Lower leg skin (tissue), 4 donors: Measurements from ENCODE around the gene EEFSEC. TPM values are rescaled to one million over a fixed set of nuclear protein-coding genes. Genes with fewer than 3 reads are reported as not detected.

Source experiments
- DNase-seq, 2 donors: peaks; one replicate each; pipeline ENCODE4 v3.0.0-alpha.2; 2019; ENCODE audit warnings: low spot score in 2 of 2
- H3K4me3 ChIP-seq: fragments of 200-600 bp; sonication (generic); 2 replicates; pipeline ENCODE4 v1.5.1; 2017; ENCODE audit warnings: mild to moderate bottlenecking, low read depth; ENCODE audit not compliant: poor library complexity, severe bottlenecking
- POLR2A ChIP-seq, 2 donors: fragments of 450-650 bp; IDR thresholded peaks; one replicate each; pipeline ENCODE4 v1.6.1; 2016 to 2017; ENCODE audit warnings: antibody characterized with exemption in 2 of 2, mild to moderate bottlenecking in 1 of 2, moderate library complexity in 1 of 2
- WGBS, 2 donors: methylation state at CpG; one replicate each; pipeline ENCODE4 v1.1.5; 2018; 5-methylcytosine and 5-hydroxymethylcytosine counted together
- intact Hi-C: fragments of 100-400 bp; cut with DNase I; formaldehyde crosslinking; loops from one replicate; pipeline ENCODE4 v1.15.0; 2023; ENCODE audit warnings: low total_unique reads
- total RNA-seq, 4 donors: library from RNA; depleted of rRNA; stranded (reverse); fragments of >200 nt; gene quantifications; one replicate each; pipeline ENCODE4 v1.1.0, GENCODE V29; 2016
- TF ChIP-seq, protein P1 (sequence below), 3 donors: fragments of 450-650 bp; IDR thresholded peaks; one replicate each; pipeline ENCODE4 v1.5.1; 2016; ENCODE audit warnings: antibody characterized with exemption in 3 of 3, mild to moderate bottlenecking in 3 of 3, moderate library complexity in 2 of 3

EEFSEC gene
- total RNA-seq, 4 donors from 2014 or later = 16.3 to 28.6 (median 16.8) TPM

DNA sequence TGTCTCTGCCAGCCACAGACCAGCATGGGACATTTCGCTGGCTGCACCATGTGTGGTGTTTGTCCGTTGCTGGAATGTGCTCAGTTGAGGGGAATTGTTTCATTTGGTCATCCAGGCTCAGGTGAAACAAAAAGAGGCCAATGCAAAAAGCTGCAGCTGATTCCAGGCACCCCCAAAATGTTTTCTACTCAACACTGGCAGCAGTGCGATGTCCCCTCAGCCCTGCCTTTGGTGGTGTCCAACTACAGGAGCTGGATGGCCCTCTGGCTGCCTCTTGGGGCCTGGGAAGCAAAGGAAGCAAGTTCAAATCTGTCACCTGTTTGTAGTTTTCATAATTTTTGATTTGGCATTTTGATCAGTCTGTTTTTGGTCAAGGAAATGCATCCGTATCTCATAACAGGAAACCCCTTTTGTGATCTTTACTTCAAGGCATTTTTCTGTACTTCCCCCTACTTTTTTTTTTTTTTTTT is 141.8 kb downstream of the EEFSEC start:
- WGBS, 2 donors = 87 to 88% methylated on average over 4 of the region's 4 CpGs
- no peak overlapping the region for H3K4me3 ChIP-seq
- DNase-seq = peak in 1 of 2 donors; percentile 23
- intact Hi-C loops = no loop called here
- TF ChIP-seq, protein P1, sequence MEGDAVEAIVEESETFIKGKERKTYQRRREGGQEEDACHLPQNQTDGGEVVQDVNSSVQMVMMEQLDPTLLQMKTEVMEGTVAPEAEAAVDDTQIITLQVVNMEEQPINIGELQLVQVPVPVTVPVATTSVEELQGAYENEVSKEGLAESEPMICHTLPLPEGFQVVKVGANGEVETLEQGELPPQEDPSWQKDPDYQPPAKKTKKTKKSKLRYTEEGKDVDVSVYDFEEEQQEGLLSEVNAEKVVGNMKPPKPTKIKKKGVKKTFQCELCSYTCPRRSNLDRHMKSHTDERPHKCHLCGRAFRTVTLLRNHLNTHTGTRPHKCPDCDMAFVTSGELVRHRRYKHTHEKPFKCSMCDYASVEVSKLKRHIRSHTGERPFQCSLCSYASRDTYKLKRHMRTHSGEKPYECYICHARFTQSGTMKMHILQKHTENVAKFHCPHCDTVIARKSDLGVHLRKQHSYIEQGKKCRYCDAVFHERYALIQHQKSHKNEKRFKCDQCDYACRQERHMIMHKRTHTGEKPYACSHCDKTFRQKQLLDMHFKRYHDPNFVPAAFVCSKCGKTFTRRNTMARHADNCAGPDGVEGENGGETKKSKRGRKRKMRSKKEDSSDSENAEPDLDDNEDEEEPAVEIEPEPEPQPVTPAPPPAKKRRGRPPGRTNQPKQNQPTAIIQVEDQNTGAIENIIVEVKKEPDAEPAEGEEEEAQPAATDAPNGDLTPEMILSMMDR (IDR thresholded peaks at IDR 0.05) = no peak
- TF ChIP-seq POLR2A (IDR thresholded peaks at IDR 0.05) = no peak

DNA sequence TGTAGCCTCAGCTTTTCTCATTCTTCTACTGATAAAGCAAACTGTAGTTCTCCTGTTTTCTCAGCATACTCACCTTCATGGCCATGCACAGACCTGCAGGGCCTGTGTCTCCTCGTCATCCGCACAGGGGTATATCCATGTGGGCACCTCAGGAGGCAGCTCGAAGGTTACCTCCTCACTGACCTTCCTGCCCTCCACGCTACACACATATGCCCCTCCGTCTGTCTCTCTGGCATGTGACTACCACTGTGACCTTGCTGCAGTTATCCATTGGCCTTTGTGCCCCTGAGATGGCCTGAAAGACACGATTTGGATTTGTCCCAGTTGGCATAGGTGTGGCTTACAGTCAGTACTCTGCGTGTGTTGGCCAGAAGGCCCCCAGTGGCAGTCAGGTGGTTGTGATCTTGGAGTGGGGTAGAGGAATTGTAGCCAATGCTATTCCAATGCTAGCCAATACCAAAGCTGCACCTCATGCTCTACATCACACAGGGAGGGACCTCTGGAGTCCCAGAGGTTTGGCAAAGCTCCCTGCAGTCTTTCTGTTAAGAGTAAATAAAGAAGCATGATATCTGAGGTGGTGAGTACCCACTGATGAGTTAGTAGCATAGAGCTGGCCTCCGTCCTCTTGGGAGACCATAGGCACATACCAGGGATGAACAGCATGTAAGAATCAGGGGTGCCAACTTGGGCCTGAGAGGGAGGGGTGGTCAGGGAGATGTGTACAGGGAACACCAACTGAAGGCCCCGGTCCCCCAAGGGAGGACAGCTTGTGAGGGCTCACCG is 143.4 kb downstream of the EEFSEC start:
- no peak overlapping the region for H3K4me3 ChIP-seq
- WGBS, 2 donors = 90 to 93% methylated on average over 10 of the region's 10 CpGs
- DNase-seq = peak in 1 of 2 donors; percentile 61
- TF ChIP-seq, protein P1 (IDR thresholded peaks at IDR 0.05) = no peak
- TF ChIP-seq POLR2A (IDR thresholded peaks at IDR 0.05) = no peak
- intact Hi-C loops = no loop called here

DNA sequence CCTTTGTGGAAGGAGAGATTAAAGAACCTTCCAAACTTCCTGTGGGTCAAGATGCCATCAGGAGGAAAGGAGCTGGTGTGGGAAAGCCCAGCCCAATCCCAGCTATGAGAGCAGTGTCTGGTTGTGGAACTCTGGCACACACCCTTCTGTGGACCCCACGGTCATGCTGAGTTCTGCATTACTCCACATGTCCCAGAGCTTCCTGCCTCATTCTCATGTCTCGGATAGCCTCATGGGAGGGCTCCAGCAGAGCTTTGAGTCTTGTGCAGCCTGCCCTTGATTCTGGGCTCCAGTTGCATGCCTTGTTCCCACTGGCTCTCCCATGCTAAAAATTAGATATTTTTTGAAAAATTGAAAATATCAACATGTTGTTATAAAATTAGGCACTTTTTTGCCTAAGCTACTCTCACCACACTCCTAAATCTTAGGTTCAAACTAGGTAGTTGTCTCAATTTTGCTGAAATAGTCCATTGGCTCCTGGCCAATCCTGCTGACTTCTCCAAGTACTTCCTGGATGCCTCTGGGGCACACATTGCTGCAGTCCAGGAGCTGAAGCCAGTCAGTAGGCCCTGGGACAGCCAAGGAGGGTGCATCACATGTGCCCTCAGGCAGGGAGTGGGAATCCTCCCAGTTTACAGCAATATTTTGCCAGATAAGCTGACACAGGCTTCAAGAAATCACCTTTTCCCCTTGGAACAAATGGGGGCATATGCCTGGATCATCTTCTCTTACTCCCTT is 144.3 kb downstream of the EEFSEC start:
- no peak for TF ChIP-seq POLR2A (IDR thresholded peaks at IDR 0.05)
- TF ChIP-seq, protein P1 (IDR thresholded peaks at IDR 0.05) = no peak
- 64 to 76% methylated on average over 2 of the region's 2 CpGs for WGBS, 2 donors
- intact Hi-C loops = no loop called here
- H3K4me3 ChIP-seq = no peak overlapping the region
- DNase-seq = peak; percentile 7 to 54

DNA sequence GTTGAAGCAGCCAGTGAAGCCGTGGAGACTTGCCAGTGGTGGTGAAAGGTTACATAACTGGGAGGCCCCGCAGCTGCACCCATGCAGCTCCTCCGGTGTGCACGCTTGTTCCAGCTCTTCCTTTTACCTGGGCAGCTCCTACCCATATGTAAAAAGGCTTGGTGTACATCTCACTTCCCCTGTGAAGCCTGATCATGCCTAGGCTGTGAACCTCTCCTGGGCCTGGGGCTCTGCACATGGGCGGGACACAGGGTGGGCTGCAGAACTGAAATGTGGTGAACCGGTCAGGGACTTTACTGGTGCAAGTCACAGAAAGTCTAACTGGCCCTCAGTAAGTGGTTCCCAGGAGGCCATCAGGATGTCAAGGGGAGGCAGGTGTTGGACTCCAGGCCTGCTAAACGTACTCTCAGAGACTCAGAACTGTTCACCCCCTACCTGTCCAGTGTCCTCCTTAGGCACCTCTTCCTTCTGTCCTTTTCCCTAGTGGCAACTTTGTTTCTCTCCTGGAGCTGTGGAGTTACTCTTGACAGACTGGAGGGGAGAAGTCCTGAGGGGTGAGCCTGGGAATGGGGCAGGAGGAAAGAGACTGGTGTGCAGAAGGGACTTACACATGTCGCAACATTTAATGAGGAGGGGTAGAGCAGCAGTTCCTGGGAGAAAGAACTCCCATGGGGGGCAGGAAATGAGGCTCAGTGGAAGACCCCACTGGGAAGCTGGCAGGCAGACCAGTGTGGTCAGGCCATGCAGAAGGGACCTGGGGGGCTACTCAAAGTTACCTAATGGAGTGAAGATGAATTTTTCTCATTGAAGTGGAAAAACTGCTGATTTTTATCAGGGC is 148.1 kb downstream of the EEFSEC start:
- DNase-seq = peak in 1 of 2 donors; percentile 73
- H3K4me3 ChIP-seq = no peak overlapping the region
- intact Hi-C loops = no loop called here
- TF ChIP-seq, protein P1 (IDR thresholded peaks at IDR 0.05) = no peak
- TF ChIP-seq POLR2A (IDR thresholded peaks at IDR 0.05) = no peak
- 91 to 92% methylated on average over 8 of the region's 8 CpGs for WGBS, 2 donors

DNA sequence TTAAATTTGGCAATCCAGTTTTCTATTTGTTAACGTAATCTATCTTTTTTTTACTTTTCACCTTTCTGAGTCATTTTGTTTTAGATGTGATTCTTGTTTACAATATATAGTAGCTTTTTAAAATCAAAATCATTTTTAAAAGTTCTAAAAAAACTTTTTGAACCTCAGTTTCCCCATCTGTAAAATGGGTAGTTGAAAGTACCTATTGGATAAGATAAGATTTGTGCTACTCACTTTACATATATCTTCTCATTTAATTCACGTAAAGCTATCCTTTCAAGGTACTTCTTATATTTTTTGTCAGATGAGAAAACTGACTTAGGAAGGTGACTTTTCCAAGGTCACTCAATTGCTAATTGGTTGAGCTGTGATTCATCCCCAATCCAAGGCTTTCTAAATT is 153.2 kb downstream of the EEFSEC start:
- WGBS, 2 donors = 97 to 100% methylated on average over 2 of the region's 2 CpGs
- DNase-seq = no peak
- no peak for TF ChIP-seq POLR2A (IDR thresholded peaks at IDR 0.05)
- TF ChIP-seq, protein P1 (IDR thresholded peaks at IDR 0.05) = no peak
- no peak overlapping the region for H3K4me3 ChIP-seq
- intact Hi-C loops = no loop called here
